OCI-LY7 (cell line): ENCODE results near the gene PKDCC.

Experiments
- CTCF ChIP-seq: fragments of 200-600 bp; sonication (generic); conservative IDR thresholded peaks from 2 replicates; pipeline ENCODE4 v1.5.1; 2014; ENCODE audit warnings: mild to moderate bottlenecking, antibody characterized with exemption, low read length, moderate library complexity, mixed read lengths
- EZH2phosphoT487 ChIP-seq: fragments of 200-600 bp; sonication (generic); IDR thresholded peaks from 2 replicates; pipeline ENCODE4 v1.6.1; 2018; ENCODE audit warnings: low read depth, borderline replicate concordance, mild to moderate bottlenecking, mixed run types, antibody characterized with exemption, low read length, moderate library complexity, mixed read lengths

- TF ChIP-seq CTCF = no peak
- TF ChIP-seq EZH2phosphoT487 = no peak
Observed at GRCh38 chr2:42101206-42102023, 53.6 kb downstream of the PKDCC start.
